Posterior cingulate gyrus (tissue), 11 donors: ENCODE measurements around the gene SERPINB1.
A peak's percentile ranks its signal among the peaks of the same experiment; 100 is the strongest.
"Not testable (repeated sequence)": the region's sequence is repeated elsewhere in the genome, so short reads cannot be mapped to it uniquely, and the experiment has no call there.

Source experiments
- DNase-seq, 10 donors: peaks; one replicate each; pipeline versions ENCODE4 v3.0.0 to v3.0.0-alpha.2; 2020 to 2021; ENCODE audit warnings: mixed read lengths in 3 of 10
- intact Hi-C: fragments of 100-400 bp; cut with DNase I; formaldehyde crosslinking; loops from one replicate; pipeline ENCODE4 v1.15.1; 2023

The SERPINB1 gene

GRCh38 chr6:2821554-2821953, 20.1 kb downstream of the SERPINB1 start:
- no peak for DNase-seq
- intact Hi-C loops, result no loop called here

- intact Hi-C loops, result no loop called here
- no peak for DNase-seq
These were observed 21.2 kb downstream of the SERPINB1 start for GRCh38 chr6:2820415-2820814.

- no peak for DNase-seq
- intact Hi-C loops, result no loop called here
These were observed 21.7 kb downstream of the SERPINB1 start for GRCh38 chr6:2819978-2820377.

- DNase-seq, result no peak
- intact Hi-C loops, result no loop called here
These were observed 22.5 kb downstream of the SERPINB1 start for GRCh38 chr6:2819115-2819514.

- no peak for DNase-seq
These were observed 23.1 kb downstream of the SERPINB1 start for GRCh38 chr6:2818593-2818992.

GRCh38 chr6:2817903-2818443, 23.7 kb downstream of the SERPINB1 start:
- DNase-seq, result no peak
- intact Hi-C loops, result no loop called here

More at GRCh38 chr6:2818593-2818992, 23.1 kb downstream of the SERPINB1 start:
- intact Hi-C loops, result no loop called here

- intact Hi-C loops, result no loop called here
- DNase-seq, result no peak
These were observed 25.5 kb downstream of the SERPINB1 start for GRCh38 chr6:2816158-2816557.

GRCh38 chr6:2812695-2813094, 29.0 kb downstream of the SERPINB1 start:
- DNase-seq, result no peak

GRCh38 chr6:2810092-2810671, 31.5 kb downstream of the SERPINB1 start:
- DNase-seq, result peak in 1 of 10 donors; percentile 8
- intact Hi-C loops, result no loop called here

More at GRCh38 chr6:2812695-2813094, 29.0 kb downstream of the SERPINB1 start:
- intact Hi-C loops, result no loop called here

- intact Hi-C loops, result no loop called here
- DNase-seq, result no peak
These were observed 32.6 kb downstream of the SERPINB1 start for GRCh38 chr6:2809015-2809414.

- intact Hi-C loops, result no loop called here
- peak in 3 of 10 donors; percentile 41 to 87 (median 45) for DNase-seq
These were observed 34.1 kb downstream of the SERPINB1 start for GRCh38 chr6:2807342-2808090.

GRCh38 chr6:2806644-2807043, 35.0 kb downstream of the SERPINB1 start:
- peak in 1 of 10 donors; percentile 5 for DNase-seq
- intact Hi-C loops, result no loop called here

GRCh38 chr6:2805031-2805430, 36.6 kb downstream of the SERPINB1 start:
- DNase-seq, result peak in 1 of 10 donors; percentile 73
- intact Hi-C loops, result no loop called here

- intact Hi-C loops, result no loop called here
- DNase-seq, result peak in 1 of 10 donors; percentile 23
These were observed 37.1 kb downstream of the SERPINB1 start for GRCh38 chr6:2804516-2804915.

- intact Hi-C loops, result no loop called here
- DNase-seq, result no peak
These were observed 37.8 kb downstream of the SERPINB1 start for GRCh38 chr6:2803731-2804429.

GRCh38 chr6:2802521-2803060, 39.1 kb downstream of the SERPINB1 start:
- intact Hi-C loops, result no loop called here
- DNase-seq, result no peak

- DNase-seq, intact Hi-C loops: not testable (repeated sequence)
These were observed 40.0 kb downstream of the SERPINB1 start for GRCh38 chr6:2801687-2802086.

- peak in 1 of 10 donors; percentile 76 for DNase-seq
- intact Hi-C loops, result no loop called here
These were observed 40.9 kb downstream of the SERPINB1 start for GRCh38 chr6:2800552-2801316.

GRCh38 chr6:2799936-2800527, 41.6 kb downstream of the SERPINB1 start:
- DNase-seq, result peak in 1 of 10 donors; percentile 26
- intact Hi-C loops, result no loop called here
